Measurements from ENCODE around the gene RPL10. TPM values are rescaled to one million over a fixed set of nuclear protein-coding genes. Genes with fewer than 3 reads are reported as not detected.
A peak's percentile ranks its signal among the peaks of the same experiment; 100 is the strongest.

RPL10 gene
- total and polyA plus RNA-seq, 9 of the 15 experiments (the other 6 are each of a cell fraction or from before 2014, with no cell fraction given) = 3,774 to 7,600 (median 5,014) TPM

- TF ChIP-seq ZNF592 (IDR thresholded peaks at IDR 0.05) = 0 out of 2 replicates have a peak, but pooled peaks have one; percentile 30
- TF ChIP-seq SMC3 (conservative IDR thresholded peaks at IDR 0.05; ENCODE audit: insufficient read depth, low read depth, low read length) = no peak
- no peak for TF ChIP-seq STAT5A (IDR thresholded peaks at IDR 0.05; ENCODE audit: borderline replicate concordance, low read length)
- no peak for TF ChIP-seq ZBTB12 (CRISPR knock-in tag; IDR thresholded peaks at IDR 0.05)
- TF ChIP-seq PCBP2 (IDR thresholded peaks at IDR 0.05; ENCODE audit: low read depth, low read length, poor library complexity, severe bottlenecking) = no peak
- no peak for TF ChIP-seq THRAP3 (IDR thresholded peaks at IDR 0.05; ENCODE audit: borderline replicate concordance)
- no peak for TF ChIP-seq ZNF512 (tag; IDR thresholded peaks at IDR 0.05)
- TF ChIP-seq THRA (IDR thresholded peaks at IDR 0.05) = no peak
- TF ChIP-seq FOXM1 (IDR thresholded peaks at IDR 0.05; ENCODE audit: low read depth) = no peak
- TF ChIP-seq FOXM1 (CRISPR knock-in tag; IDR thresholded peaks at IDR 0.05; ENCODE audit: low read depth) = no peak
- TF ChIP-seq MAFG (tag; conservative IDR thresholded peaks at IDR 0.05) = peak; percentile 43; the same call in 1 of the 2 replicates
- no peak for TF ChIP-seq HSF4 (CRISPR knock-in tag; IDR thresholded peaks at IDR 0.05; ENCODE audit: borderline replicate concordance)
- TF ChIP-seq U2AF2 (optimal IDR thresholded peaks at IDR 0.05; ENCODE audit: low read depth, low read length) = no peak
- no peak for TF ChIP-seq BRCA1 (IDR thresholded peaks at IDR 0.05)
- TF ChIP-seq BRCA1 (CRISPR knock-in tag; IDR thresholded peaks at IDR 0.05) = no peak
- TF ChIP-seq KLF6 (CRISPR knock-in tag; IDR thresholded peaks at IDR 0.05; ENCODE audit: borderline replicate concordance) = peak; percentile 85; the same call in 1 of the 2 replicates
These were observed 28.5 kb upstream of the RPL10 start (continued) for GRCh38 chrX:154369449-154370299.

Measured in K562 (cell line).